ENCODE data around the gene MRPL48.

DNA sequence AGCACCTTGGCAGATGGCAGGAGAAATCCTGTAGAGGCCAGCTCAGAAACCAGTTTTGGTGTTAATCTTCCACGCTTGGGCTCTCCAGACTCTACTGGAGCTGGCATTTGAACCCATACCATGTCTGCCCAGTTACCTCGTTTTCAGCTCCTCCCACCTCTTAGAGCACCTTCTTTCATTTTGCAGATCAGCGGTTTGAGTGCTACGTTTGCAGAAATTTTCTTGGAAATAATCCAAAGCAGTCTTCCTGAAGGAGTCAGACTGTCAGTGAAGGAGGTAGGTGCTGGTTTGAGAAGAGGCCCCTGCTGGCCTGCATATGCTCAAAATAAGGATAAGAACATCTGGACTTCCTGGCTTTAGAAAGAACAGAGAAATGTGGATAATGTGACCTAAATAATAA, 75.3 kb downstream of the MRPL48 start:
- TF ChIP-seq POLR2A (IDR thresholded peaks at IDR 0.05; ENCODE audit: low read depth, low read length) = no peak
- TF ChIP-seq TAF1 (IDR thresholded peaks at IDR 0.05; ENCODE audit: low read depth, low read length) = no peak
